ENCODE data around the gene FAM78B.

The FAM78B gene

GRCh38 chr1:166153525-166154314 is 13.1 kb downstream of the FAM78B start:
- Histone ChIP-seq H3K27me3 (no peaks in the 10 kb centered on the region), H3K4me3 (no peak overlapping the region), H3K9me3 (no peaks in the 10 kb centered on the region), H3K36me3 (no peaks in the 10 kb centered on the region), H3K4me1 (no peaks in the 10 kb centered on the region), H3K27ac (no peak overlapping the region)
- DNase-seq = no peak
- intact Hi-C loops (cut with DNase I; ENCODE audit: low total_unique reads) = loop anchor here (10.0 kb wide), 1 partner anchor 209 kb away; no protein-coding TSS in a partner anchor
- TF ChIP-seq CTCF (IDR thresholded peaks at IDR 0.05) = no peak

DNA sequence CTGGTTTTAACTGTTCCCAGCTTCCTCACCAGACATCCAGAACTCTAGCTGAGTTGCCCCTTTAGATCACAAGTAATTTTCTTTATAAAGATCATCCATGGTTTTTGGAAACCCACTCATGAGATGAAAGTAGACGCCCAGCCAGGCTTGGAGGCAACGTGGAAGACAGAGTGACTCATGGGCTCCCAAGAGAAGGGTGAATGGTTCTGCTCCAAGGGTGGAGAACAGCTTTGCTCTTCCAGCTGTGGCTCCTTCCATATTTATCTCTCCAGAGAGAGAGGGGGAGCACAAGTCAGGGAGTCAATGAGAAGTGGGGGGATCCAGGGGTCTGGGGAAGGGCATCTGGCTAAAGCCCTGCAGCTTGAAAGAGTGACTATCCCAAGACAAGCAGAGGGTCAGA is 13.8 kb downstream of the FAM78B start:
- DNase-seq = no peak
- Histone ChIP-seq H3K4me3 (no peak overlapping the region), H3K9me3 (no peaks in the 10 kb centered on the region), H3K36me3 (no peaks in the 10 kb centered on the region), H3K27ac (no peak overlapping the region), H3K4me1 (no peaks in the 10 kb centered on the region), H3K27me3 (no peaks in the 10 kb centered on the region)
- no peak for TF ChIP-seq CTCF (IDR thresholded peaks at IDR 0.05)
- intact Hi-C loops (cut with DNase I; ENCODE audit: low total_unique reads) = loop anchor here (10.0 kb wide), 1 partner anchor 208 kb away; no protein-coding TSS in a partner anchor

DNA sequence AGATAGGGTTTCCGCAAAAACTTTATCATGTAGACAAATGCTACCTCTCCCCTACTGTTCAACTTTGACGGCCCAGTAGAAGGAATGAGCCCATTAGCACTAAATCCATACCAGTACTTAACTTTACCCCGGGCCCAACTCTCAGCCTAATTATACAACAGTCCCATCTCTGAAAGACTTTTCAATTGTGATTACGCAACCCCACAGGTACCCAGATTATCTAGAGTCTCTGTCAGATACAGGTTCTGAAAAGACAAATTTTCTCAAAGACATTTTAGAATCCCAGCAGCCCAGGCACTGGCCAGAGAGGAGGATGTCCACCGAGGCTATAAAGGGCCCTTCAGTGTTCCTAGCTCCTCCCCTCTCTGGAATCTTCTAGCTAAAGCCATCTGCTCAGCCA is 15.0 kb downstream of the FAM78B start:
- TF ChIP-seq CTCF (IDR thresholded peaks at IDR 0.05) = no peak
- Histone ChIP-seq H3K27me3 (no peaks in the 10 kb centered on the region), H3K27ac (no peak overlapping the region), H3K4me1 (no peaks in the 10 kb centered on the region), H3K36me3 (no peaks in the 10 kb centered on the region), H3K9me3 (no peaks in the 10 kb centered on the region), H3K4me3 (no peak overlapping the region)
- intact Hi-C loops (cut with DNase I; ENCODE audit: low total_unique reads) = loop anchor here (10.0 kb wide), 1 partner anchor 207 kb away; no protein-coding TSS in a partner anchor
- DNase-seq = no peak

DNA sequence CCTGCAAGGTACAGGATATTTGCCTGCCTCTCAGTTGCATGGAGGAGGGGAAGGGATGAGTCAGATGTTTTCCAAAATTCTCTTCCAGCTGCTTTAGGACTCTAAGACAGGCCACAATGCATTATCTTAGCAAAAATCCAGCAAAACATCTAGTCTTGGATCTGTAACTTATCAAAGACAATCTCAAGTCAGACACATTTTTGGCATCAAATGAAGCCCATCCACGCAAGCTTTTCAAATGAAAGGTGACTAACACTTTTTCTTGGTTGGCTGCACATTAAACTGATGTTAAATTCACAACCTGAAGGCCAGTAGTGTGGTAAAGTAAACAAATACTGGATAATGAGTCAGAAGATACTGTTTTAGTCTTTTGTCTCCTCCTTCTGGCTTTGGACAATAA is 21.3 kb downstream of the FAM78B start:
- DNase-seq = no peak
- intact Hi-C loops (cut with DNase I; ENCODE audit: low total_unique reads) = no loop called here
- Histone ChIP-seq H3K36me3 (no peaks in the 10 kb centered on the region), H3K9me3 (no peaks in the 10 kb centered on the region), H3K4me1 (no peaks in the 10 kb centered on the region), H3K4me3 (no peak overlapping the region), H3K27me3 (no peaks in the 10 kb centered on the region), H3K27ac (no peak overlapping the region)
- no peak for TF ChIP-seq CTCF (IDR thresholded peaks at IDR 0.05)

- H3K4me1 ChIP-seq = no peaks in the 10 kb centered on the region
- no peaks in the 10 kb centered on the region for H3K36me3 ChIP-seq
- no peaks in the 10 kb centered on the region for H3K9me3 ChIP-seq
- no peak overlapping the region for H3K4me3 ChIP-seq
- TF ChIP-seq CTCF (IDR thresholded peaks at IDR 0.05) = no peak
- no peaks in the 10 kb centered on the region for H3K27me3 ChIP-seq
- intact Hi-C loops (cut with DNase I; ENCODE audit: low total_unique reads) = no loop called here
- H3K27ac ChIP-seq = no peak overlapping the region
- no peak for DNase-seq
These were observed 24.8 kb downstream of the FAM78B start for GRCh38 chr1:166141969-166142368.

All from tibial artery (tissue), 4 donors.